Activated CD8-positive, alpha-beta memory T cell treated with anti-CD3 and anti-CD28 coated beads, Interleukin-2, amount 50 U/mL, for 4 hours (primary cell): ENCODE measurements around the gene ARTN.

Experiments used
- DNase-seq: peaks from one replicate; pipeline ENCODE4 v3.0.0-alpha.2; 2020

Gene ARTN

DNA sequence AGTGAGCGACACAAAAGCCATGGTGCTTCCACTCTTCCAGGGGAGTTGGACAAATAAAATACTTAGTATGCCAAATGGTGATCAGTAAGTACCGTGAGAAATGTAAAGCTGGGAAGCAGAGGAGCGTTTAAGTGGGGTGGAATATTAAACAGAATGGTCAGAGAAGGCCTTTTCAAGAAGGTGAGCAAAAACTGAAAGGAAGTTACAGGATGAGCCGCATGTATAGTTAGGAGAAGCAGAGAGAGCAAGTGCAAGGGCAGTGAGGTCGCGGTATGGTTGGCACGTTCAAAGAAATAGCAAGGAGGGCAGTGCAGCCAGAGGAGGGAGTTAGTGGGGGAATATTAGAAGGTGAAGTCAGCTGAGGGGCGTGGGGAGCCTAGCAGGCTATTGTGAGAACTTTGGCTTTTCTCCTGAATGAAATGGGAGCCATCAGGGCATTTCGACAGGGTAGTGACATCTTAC is 40.4 kb downstream of the ARTN start:
- no peak for DNase-seq

DNA sequence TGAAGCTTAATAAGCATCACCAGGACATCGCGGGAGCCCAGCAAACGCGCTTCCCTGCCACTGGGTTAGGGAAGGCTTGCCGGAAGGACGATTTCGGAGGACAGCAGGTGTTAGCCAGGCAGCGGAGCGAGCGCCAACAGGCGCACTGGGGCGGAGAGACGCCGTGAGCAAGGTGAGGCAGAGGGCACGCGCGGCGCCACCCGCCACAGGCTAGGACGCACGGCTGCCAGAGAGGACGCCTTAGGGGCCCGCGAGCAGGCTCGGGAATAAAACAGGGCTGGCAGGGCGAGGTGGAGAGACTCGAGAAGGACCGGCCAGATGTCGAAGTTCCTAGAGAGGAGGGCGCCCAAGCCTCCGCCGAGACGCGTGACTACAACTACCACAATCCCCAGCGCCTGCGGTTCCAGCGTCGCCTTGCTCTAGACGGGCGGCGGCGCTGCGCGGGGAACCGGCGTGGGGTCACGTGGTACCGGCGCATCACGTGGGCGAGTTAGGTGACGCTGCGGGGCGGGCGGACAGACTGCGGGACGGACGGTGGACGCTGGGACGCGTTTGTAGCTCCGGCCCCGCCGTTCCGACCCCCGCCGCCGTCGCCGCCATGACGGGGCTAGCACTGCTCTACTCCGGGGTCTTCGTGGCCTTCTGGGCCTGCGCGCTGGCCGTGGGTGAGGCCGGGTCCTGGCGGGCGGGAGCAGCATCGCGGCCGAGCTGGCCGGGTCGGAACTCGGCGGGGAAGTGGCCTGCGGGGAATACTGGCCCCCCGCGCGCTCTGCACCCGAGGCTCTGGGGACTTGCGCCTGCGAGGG is 41.0 kb downstream of the ARTN start, which contains the start of gene ATP6V0B:
Gene ATP6V0B, plus strand, starts transcription at position 518 of the 806 bp plus-strand sequence. Its CDS starts 81 bp downstream, at position 599.
- DNase-seq = peak; percentile 96

DNA sequence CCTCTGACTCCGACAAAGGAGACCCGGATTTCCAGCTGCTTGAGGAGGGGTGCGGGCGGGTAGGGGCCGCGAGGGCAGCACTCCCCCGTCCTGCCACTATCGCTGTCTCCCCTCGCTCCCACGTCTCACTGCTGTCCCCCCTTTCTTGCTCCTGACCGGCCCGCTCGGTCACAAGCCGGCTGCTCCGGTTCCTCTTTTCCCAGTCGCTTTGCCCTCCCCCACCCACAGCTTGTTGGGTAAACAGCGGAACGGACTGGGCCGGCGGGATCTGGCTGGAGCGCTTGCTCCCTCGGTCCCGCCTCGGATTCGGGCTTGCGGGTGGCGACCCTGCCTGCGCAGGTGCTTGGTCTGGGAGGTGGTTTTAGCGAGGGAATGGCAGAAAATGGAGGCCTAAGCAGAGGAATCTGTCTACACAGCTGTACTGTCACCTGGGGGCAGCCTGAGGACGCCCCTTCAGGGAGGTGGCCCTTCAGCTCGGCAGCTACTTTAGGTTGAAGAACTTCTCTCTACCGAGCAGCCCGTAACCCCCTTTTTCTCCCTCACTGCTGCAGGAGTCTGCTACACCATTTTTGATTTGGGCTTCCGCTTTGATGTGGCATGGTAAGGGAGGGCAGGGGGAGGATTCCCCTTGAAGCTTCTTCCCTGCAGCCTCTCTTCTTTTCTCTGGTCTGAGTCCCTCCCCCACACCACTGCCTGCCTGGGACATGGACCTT is 41.8 kb downstream of the ARTN start:
- DNase-seq = no peak

DNA sequence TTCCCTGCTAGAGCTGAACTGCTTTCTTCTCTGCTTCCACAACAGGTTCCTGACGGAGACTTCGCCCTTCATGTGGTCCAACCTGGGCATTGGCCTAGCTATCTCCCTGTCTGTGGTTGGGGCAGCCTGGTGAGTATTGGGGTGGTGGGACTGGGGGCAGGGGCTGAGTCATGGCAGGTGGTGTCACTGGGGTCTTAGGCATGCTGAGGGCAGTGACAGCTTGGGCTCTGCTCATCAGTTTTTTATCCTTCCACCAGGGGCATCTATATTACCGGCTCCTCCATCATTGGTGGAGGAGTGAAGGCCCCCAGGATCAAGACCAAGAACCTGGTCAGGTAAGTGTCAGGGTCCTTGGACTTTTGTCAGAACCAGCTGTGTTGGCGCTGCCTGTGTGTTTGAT is 42.4 kb downstream of the ARTN start:
- DNase-seq = no peak

DNA sequence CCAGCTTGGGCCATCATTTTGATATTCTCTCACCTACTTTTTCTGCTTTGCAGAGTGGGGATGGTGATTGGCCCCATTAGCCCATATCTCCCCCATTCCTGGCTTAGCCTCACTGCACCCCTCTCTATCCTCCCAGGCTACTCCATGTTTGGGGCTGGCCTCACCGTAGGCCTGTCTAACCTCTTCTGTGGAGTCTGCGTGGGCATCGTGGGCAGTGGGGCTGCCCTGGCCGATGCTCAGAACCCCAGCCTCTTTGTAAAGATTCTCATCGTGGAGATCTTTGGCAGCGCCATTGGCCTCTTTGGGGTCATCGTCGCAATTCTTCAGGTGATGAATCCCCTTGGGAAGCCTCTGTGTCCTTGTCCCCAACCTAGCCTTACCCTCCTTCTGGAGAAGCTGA is 43.3 kb downstream of the ARTN start:
- DNase-seq = no peak

DNA sequence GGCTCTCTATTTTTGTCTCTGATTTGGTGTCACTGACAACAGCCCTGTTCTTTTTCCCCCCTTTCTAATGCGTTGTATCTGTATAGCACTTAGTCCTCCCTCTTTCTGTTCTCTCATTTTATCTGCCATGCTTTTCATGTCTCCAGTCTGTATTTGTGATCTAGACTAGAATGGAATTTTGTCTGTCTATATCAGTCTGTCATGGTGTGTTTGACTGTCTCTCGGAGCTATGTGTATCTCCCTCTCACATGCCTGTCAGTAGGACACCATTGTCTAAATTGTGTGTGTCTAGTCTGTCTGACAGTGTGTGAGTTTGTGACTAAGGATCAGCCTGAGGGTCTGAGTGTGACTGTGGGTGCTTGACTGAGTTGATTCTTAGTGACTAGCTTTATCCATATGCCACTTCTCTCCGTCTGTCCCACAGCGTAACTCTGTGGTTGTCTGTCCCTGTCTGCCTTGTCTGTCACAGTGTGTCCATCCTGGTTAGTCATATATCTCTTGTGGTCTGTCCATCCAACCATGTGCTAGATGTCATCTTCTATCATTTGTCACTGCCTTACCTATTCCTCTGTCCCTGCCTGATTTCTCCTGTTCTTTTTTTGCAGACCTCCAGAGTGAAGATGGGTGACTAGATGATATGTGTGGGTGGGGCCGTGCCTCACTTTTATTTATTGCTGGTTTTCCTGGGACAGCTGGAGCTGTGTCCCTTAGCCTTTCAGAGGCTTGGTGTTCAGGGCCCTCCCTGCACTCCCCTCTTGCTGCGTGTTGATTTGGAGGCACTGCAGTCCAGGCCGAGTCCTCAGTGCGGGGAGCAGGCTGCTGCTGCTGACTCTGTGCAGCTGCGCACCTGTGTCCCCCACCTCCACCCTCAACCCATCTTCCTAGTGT is 44.0 kb downstream of the ARTN start:
- DNase-seq = no peak

DNA sequence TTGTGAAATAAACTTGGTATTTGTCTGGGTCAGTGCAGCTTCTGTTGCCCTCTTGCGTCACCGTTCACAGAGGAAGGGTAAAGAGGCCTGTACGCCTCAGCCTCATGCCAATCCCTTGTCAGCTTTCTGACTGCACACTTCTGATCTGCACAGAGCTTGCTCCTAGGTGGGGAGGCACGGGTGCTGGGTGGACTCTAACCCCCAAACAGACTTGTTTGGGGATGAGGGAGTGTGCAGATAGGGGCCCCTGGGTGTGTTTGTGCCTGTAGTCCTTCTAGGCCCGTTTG is 44.6 kb downstream of the ARTN start:
- DNase-seq = no peak

DNA sequence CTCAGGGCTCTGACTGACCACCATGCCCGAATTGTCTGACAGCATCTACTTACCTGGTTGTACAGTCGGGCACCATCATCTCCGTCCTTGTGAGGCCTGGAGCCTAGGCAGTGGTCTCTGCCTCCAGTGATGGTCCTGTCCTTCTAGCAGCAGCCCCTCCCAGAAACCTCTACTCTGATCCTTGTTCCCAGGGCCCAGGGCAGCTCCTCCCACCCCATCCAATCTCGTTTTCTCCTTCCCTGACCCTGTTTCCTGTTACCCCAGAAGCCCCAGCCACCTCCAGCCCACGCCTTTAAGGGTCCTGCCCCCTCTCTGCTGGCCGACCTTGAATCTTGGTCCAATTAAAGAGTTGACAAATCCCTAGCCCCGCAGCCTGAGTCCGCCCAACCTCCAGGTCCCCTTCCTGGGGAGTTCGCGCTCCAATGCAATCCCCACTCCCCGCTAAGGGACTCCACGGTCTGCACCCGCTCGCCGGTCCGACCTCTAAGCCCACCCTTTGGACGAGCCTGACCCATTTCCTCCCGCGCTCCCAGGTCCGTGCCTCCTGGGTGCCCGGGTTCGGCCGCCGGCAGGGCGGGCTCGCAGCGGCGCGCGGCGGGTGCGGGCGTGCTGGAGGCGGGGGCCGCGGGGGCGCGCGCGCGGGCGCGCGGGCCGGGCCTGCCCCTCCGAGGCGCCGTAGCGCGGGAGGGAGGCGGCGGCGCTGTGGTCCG is 45.1 kb downstream of the ARTN start, which contains the start of gene B4GALT2:
Gene B4GALT2, plus strand, starts transcription at position 660 of the 710 bp plus-strand sequence. CDS start 1,951 bp downstream, outside the sequence.
- peak; percentile 39 for DNase-seq

DNA sequence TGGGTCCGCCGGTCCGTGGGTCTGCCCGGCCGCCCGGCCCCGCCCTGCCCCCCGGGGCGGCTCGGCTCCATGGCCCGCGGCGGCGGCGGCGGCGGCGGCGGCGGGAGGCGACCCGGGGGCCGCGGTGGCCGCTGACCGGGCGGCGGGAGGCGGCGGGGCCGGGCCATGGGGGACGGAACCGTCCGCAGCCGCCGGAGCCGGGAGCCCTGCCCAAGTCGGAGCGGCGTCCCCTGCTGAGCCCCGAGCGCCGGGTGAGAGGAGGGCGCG is 45.6 kb downstream of the ARTN start:
- no peak for DNase-seq

DNA sequence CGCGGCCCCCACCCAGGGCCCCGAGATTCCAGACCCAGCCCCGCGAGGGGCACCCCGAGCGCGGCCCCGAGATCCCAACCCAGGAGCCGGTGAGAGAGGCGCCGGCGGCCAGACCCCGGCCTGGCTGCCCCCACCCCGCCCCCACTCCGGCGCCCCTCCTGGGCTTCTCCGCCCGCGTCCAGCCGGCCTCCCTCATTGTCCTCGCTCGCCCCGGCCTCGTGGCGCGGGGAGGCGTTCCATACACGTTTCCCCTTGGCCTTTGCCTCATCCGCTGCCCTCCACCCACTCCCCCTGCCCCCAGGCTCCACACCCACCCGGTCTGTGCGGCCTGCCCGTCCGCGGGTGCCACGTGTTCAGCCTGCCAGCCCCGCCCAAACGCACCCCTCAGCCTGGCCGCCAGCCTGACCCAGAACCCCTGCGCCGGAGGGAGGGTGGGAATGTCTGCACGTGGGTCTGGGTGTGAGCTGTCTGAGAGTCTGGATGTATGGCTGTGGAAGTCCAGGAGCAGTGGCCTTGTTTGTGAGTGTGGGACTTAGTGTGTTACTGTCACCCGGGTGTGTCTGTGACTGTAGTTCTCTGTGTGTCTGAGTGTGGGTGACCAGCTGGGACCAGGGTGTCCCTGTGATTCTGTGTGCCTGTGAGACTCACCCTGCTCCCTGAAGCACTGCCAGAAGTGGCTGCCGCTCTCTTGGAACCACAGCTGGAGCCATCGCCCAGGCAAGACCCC is 46.1 kb downstream of the ARTN start:
- peak; percentile 31 for DNase-seq

DNA sequence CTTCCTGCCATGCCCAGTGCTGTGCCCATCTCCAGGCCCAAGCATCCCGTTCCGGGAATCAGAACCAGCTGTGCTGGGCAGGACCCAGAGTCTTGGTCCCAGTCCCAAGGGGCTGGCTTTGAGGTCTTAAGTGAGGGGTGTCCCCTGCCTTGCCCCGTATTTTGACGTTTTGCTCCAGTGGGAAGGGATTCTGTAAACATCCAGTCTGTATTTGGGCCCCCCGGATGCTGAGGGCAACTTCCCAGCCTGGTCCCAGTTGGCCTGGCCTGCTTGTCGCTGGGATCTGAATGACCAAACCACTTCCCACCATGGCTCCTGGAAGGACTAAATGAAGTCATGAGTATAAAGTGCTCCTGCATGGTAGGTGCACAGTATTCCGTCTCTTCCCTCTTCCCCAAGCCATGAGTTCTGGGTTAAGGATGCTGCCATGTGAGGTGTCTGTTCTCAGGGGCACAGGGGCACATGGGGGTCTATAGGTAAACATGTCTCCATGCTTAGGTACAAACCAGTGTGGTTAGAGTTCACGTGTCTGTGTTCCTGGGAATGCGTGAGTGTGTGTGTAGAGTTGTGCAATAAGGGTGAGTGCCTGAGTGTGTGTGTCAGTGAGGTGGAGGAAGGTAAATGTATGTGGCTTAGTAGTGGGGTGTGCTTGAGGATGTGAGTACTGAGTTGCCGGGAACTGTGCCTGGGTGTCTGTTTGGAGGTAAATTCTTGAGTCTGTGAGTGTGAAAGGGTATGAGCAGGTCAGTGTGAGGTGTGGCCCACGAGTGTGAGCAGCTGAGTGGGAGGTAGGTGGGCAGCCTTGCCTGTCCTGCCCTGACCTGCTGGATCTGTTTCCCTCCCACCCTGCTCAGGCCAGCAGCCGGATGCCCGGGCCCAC is 46.9 kb downstream of the ARTN start:
- no peak for DNase-seq

DNA sequence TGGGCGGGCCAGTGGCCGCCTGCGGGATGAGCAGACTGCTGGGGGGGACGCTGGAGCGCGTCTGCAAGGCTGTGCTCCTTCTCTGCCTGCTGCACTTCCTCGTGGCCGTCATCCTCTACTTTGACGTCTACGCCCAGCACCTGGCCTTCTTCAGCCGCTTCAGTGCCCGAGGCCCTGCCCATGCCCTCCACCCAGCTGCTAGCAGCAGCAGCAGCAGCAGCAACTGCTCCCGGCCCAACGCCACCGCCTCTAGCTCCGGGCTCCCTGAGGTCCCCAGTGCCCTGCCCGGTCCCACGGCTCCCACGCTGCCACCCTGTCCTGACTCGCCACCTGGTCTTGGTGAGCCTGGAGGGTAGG is 47.5 kb downstream of the ARTN start:
- no peak for DNase-seq

DNA sequence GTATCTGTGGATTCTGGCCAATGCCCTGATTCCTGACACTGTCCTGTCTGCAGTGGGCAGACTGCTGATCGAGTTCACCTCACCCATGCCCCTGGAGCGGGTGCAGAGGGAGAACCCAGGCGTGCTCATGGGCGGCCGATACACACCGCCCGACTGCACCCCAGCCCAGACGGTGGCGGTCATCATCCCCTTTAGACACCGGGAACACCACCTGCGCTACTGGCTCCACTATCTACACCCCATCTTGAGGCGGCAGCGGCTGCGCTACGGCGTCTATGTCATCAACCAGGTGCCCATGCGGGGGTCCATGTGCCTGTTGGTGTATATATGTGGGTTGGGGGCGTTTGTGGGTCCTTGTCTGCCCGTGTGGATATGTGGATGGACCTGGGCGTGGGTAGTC is 48.0 kb downstream of the ARTN start:
- no peak for DNase-seq

DNA sequence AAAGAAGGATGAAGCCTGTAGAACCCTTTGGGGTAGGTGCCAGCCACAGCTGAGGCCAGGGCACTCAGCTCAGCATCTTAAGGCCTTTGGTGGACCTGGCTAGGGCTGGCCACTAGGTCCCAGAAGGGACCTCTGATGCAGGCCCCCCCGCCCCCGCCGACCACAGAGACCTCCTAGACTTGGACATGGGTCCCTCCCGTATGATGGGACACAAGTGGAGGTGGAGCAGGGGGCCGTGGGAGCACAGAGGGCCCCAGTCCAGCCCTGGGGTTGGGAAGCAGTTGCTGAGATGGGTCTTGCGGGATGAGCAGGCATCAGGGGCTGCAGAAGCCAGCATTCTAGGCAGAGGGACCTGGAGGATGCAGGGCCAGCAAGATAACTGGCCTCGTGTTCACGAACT is 48.6 kb downstream of the ARTN start:
- DNase-seq = no peak

DNA sequence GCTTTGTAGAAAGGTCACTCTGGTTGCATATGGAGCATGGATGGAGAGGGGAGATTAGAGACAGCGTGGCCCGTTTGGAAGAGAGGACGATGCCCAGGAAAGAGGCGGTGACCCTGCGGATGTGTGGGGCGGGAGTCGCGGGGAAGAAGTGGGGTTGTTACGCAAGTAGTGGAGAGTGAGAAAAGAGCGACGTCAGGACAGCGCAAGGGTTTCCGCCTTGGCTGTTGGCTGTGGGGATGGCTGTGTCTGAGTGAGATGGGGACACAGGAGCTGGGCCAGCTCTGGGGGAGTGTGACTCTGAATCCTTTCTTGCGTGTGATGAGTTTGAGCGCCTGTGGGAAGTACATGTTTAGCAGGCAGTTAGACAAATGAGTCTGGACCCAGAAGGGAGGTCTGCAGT is 49.2 kb downstream of the ARTN start:
- no peak for DNase-seq

DNA sequence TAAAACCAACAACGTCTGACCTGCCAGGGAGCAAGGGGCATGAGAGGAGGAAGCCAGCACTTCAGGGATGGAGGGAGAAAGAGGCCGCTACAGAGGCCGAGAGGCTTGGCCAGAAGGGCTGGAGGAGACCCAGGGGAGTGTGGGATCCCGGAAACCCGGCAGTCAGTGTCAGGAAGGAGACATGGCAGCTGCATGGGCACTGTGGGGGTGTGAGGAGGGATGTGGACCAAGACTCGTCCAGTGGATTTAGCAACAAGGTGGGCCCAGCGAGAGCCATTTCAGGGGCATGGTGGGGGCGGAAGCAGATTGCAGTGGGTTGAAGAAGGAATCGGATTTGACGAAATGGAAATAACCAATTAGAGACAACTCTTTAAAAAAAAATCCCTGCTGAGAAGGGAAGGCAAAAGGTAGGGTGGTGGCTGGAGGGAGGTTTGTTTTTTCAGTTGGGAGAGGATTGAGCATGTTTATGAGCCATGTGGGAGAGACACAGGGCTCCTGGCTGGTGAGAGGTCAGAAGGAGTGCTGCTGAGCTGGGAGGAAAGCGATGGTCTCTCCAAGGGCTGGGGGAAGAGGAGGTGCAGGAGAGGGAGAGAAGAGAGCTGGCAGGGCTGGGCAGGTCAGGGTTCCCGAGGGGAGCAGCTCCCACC is 49.8 kb downstream of the ARTN start:
- no peak for DNase-seq

DNA sequence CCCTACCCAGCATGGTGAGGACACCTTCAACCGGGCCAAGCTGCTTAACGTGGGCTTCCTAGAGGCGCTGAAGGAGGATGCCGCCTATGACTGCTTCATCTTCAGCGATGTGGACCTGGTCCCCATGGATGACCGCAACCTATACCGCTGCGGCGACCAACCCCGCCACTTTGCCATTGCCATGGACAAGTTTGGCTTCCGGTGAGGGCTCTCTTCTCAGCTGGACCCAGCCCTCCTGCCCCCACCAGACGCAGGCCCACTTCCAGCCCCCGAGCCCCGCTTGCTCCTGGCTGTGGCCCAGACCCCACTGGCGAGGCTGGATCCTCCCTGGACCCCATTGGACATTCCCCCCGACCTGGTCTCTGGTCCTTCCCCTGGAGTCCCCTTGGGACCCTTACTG is 51.3 kb downstream of the ARTN start:
- no peak for DNase-seq

DNA sequence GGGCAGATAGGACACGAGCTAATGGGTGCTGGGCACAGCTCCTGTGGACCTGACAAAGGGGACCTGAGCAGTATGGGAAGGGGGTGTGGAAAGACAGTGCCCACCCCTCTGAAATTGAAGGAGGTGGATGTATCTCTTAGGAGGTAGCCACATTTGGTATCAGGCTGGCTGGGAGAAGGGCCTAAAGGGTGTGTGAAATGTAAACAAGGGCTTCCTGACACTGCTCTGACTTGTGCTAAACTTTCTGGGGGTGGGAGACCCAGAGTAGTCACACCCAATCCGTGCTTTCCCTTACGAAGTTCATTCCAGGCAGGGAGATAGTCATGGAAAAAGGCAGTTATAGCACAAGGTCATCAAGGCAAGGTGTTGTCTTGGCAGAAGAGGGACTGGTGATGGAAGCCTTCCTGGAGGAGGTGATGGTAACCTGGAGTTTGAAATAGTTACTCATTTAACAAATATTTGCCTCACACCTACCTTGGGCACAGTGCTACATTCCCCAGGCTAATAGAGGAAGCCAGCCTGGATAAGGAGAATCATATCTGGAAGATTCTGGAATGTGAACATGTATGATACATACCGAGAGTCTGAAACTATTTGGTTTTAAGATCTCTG is 52.5 kb downstream of the ARTN start:
- DNase-seq = no peak

DNA sequence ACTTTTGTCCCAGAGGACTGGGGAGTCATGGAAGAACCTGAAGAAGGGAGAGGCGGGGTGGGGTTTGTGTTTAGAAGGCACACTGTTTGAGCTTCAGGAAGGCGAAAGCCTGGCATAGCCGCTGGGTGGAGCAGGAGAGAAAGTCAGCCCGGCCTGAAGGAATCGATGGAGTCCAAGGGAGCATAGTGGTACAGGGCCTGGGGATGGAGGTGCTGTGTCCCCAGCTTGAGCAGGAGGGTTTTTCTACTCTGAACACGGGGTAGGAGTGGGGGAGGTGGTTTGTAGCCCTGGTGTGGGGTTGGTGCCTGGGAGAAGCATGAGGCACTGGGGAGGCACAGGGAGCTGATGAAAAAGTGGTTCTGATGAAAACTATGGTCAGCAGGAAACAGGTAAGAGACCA is 53.1 kb downstream of the ARTN start:
- DNase-seq = no peak
